NT2/D1 (cell line): Measurements from ENCODE around the gene HM13.

Experiments
- SUZ12 ChIP-seq: IDR thresholded peaks from 2 replicates; pipeline ENCODE4 v1.6.1; 2011; ENCODE audit not compliant: insufficient read length, insufficient read depth; ENCODE audit errors: extremely low read depth
- YY1 ChIP-seq: IDR thresholded peaks from 2 replicates; pipeline ENCODE4 v1.6.1; 2011; ENCODE audit not compliant: insufficient read length, insufficient read depth

- TF ChIP-seq YY1 (no peak), SUZ12 (no peak)
Observed at GRCh38 chr20:31587545-31588389, 73.5 kb downstream of the HM13 start.
